OCI-LY1 (cell line): Measurements from ENCODE around the gene HBE1.
"Not testable (repeated sequence)": the region's sequence is repeated elsewhere in the genome, so short reads cannot be mapped to it uniquely, and the experiment has no call there.

Source experiments
- H2AFZ ChIP-seq: fragments of 200-600 bp; sonication (generic), shearing (Covaris generic); 2 replicates; pipeline ENCODE4 v1.6.0; 2014; ENCODE audit warnings: antibody characterized with exemption, mild to moderate bottlenecking, low read length
- H3F3A ChIP-seq: fragments of 200-600 bp; sonication (generic), shearing (Covaris generic); 2 replicates; pipeline ENCODE4 v1.6.0; 2014; ENCODE audit warnings: mild to moderate bottlenecking, antibody characterized with exemption, low read length, moderate library complexity; ENCODE audit not compliant: insufficient read depth
- H3K27ac ChIP-seq: fragments of 200-600 bp; sonication (generic); 2 replicates; pipeline ENCODE4 v1.5.1; 2014; ENCODE audit warnings: low read length, mixed run types, mild to moderate bottlenecking, low read depth; ENCODE audit not compliant: poor library complexity, severe bottlenecking
- H3K27me3 ChIP-seq: fragments of 200-600 bp; sonication (generic); 2 replicates; pipeline ENCODE4 v1.6.0; 2014; ENCODE audit warnings: antibody characterized with exemption, mild to moderate bottlenecking, low read length, moderate library complexity; ENCODE audit not compliant: insufficient read depth
- H3K36me3 ChIP-seq: fragments of 200-600 bp; sonication (generic); 2 replicates; pipeline ENCODE4 v1.6.1; 2014; ENCODE audit warnings: mild to moderate bottlenecking, antibody characterized with exemption, low read length, moderate library complexity, mixed read lengths; ENCODE audit not compliant: insufficient read depth
- H3K4me1 ChIP-seq: fragments of 200-600 bp; sonication (generic); 2 replicates; pipeline ENCODE4 v1.5.1; 2014; ENCODE audit warnings: mild to moderate bottlenecking, low read length, moderate library complexity; ENCODE audit not compliant: insufficient read depth, severe bottlenecking
- H3K4me2 ChIP-seq: fragments of 200-600 bp; sonication (generic), shearing (Covaris generic); 2 replicates; pipeline ENCODE4 v1.6.1; 2014; ENCODE audit warnings: low read length
- H3K4me3 ChIP-seq: fragments of 200-600 bp; sonication (generic); 2 replicates; pipeline ENCODE4 v1.5.1; 2014; ENCODE audit warnings: low read length, low read depth, mild to moderate bottlenecking, mixed read lengths; ENCODE audit not compliant: poor library complexity, severe bottlenecking
- H3K79me2 ChIP-seq: fragments of 200-600 bp; shearing (Covaris generic); 2 replicates; pipeline ENCODE4 v1.6.1; 2016; ENCODE audit warnings: mixed run types, low read length, mixed read lengths; ENCODE audit not compliant: insufficient read depth
- H3K9ac ChIP-seq: fragments of 200-600 bp; sonication (generic), shearing (Covaris generic); 2 replicates; pipeline ENCODE4 v1.6.1; 2014; ENCODE audit warnings: mild to moderate bottlenecking, low read length, mixed read lengths
- H3K9me2 ChIP-seq: fragments of 200-600 bp; sonication (generic), shearing (Covaris generic); 2 replicates; pipeline ENCODE4 v1.6.1; 2014; ENCODE audit warnings: low read depth, mild to moderate bottlenecking, low read length, mixed read lengths
- H3K9me3 ChIP-seq: fragments of 200-600 bp; shearing (Covaris generic); 2 replicates; pipeline ENCODE4 v1.6.1; 2014; ENCODE audit warnings: low read length, mixed read lengths
- H4K20me1 ChIP-seq: fragments of 200-600 bp; sonication (generic), shearing (Covaris generic); 2 replicates; pipeline ENCODE4 v1.6.0; 2016; ENCODE audit warnings: mild to moderate bottlenecking, low read length; ENCODE audit not compliant: insufficient read depth
- EZH2 ChIP-seq: fragments of 200-600 bp; sonication (generic), shearing (Covaris generic); IDR thresholded peaks from 2 replicates; pipeline ENCODE4 v1.8.0; 2017; ENCODE audit warnings: borderline replicate concordance, mixed run types, mild to moderate bottlenecking, antibody characterized with exemption, low read length, moderate library complexity, mixed read lengths
- TF ChIP-seq, protein P1 (sequence below): fragments of 200-600 bp; sonication (generic), shearing (Covaris generic); IDR thresholded peaks from 2 replicates; pipeline ENCODE4 v1.5.1; 2017; ENCODE audit warnings: mild to moderate bottlenecking, antibody characterized with exemption, low read length, moderate library complexity, mixed read lengths

HBE1 gene

DNA sequence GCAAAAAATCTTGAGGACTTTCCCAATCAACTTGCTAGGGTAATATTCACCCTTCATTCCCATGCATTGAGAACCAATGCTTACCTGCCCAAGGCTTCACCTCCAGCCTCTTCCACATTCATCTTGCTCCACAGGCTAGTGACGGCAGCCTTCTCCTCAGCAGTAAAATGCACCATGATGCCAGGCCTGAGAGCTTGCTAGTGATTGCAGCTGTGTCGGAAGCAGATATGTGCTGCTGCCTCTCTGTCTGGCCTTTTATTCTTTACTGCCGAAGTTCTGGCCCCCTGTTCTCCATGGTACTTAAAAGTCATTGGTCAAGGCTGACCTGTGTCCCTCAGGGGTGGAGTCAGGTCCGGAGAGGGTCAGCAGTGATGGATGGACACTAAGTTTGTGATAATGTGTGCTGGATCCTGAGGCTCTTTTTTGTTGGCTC lies at the start of gene HBE1:
Gene HBE1, minus strand, starts transcription at position 231 of the 433 bp plus-strand sequence. Its CDS starts 55 bp downstream, at position 176.
- Histone ChIP-seq H3K27ac (no peak within 1 kb of the TSS), H3K4me1 (no peaks in the 10 kb centered on the region), H2AFZ (no peak within 1 kb of the TSS), H3K9me3 (no peaks in the 10 kb centered on the region), H3K79me2 (no peaks in the 10 kb centered on the region), H3K27me3 (no peaks in the 10 kb centered on the region), H3K4me2 (no peak within 1 kb of the TSS), H3K4me3 (no peak within 1 kb of the TSS), H3K9ac (no peak within 1 kb of the TSS), H3K9me2 (no peaks in the 10 kb centered on the region), H4K20me1 (no peaks in the 10 kb centered on the region), H3F3A (no peaks in the 10 kb centered on the region), H3K36me3 (no peaks in the 10 kb centered on the region)
- TF ChIP-seq, protein P1, sequence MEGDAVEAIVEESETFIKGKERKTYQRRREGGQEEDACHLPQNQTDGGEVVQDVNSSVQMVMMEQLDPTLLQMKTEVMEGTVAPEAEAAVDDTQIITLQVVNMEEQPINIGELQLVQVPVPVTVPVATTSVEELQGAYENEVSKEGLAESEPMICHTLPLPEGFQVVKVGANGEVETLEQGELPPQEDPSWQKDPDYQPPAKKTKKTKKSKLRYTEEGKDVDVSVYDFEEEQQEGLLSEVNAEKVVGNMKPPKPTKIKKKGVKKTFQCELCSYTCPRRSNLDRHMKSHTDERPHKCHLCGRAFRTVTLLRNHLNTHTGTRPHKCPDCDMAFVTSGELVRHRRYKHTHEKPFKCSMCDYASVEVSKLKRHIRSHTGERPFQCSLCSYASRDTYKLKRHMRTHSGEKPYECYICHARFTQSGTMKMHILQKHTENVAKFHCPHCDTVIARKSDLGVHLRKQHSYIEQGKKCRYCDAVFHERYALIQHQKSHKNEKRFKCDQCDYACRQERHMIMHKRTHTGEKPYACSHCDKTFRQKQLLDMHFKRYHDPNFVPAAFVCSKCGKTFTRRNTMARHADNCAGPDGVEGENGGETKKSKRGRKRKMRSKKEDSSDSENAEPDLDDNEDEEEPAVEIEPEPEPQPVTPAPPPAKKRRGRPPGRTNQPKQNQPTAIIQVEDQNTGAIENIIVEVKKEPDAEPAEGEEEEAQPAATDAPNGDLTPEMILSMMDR: no peak
- TF ChIP-seq EZH2: no peak

- Histone ChIP-seq H3K9me2 (no peaks in the 10 kb centered on the region), H3K9me3 (no peaks in the 10 kb centered on the region), H2AFZ (no peak overlapping the region), H3K27me3 (no peaks in the 10 kb centered on the region), H4K20me1 (no peaks in the 10 kb centered on the region), H3K9ac (no peak overlapping the region), H3K27ac (no peak overlapping the region), H3K4me3 (no peak overlapping the region), H3K79me2 (no peaks in the 10 kb centered on the region), H3K4me2 (no peak overlapping the region), H3F3A (no peaks in the 10 kb centered on the region), H3K4me1 (no peaks in the 10 kb centered on the region), H3K36me3 (no peaks in the 10 kb centered on the region)
- TF ChIP-seq, protein P1: no peak
- no peak for TF ChIP-seq EZH2
Observed at GRCh38 chr11:5317292-5317691, 47.5 kb upstream of the HBE1 start.

GRCh38 chr11:5313326-5314023 lies 43.7 kb upstream of the HBE1 start:
- H3K4me3 ChIP-seq, H3K4me1 ChIP-seq, H3K79me2 ChIP-seq, H4K20me1 ChIP-seq, H3K27ac ChIP-seq, H3K36me3 ChIP-seq, H3K9me3 ChIP-seq, H3K9me2 ChIP-seq, H3K27me3 ChIP-seq, H3F3A ChIP-seq, H3K9ac ChIP-seq, H2AFZ ChIP-seq, H3K4me2 ChIP-seq: not testable (repeated sequence)

DNA sequence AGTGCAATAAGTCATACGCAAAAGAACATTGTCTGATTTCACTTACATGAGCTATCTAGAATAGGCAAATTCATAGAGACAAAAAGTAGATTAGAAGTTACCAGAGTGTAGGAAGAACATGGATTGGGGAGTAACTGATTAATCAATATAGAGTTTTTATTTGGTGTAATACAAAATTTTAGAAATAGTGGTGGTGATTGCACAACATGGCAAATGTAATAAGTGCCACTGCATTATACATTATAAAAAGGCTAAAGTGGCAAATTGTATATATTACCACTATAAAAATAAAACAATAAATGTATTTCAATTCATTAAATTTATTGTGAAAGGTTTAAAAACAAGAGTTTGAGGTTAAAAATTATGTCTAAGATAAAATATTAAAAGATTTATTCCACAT lies 40.7 kb upstream of the HBE1 start:
- Histone ChIP-seq H4K20me1 (no peaks in the 10 kb centered on the region), H3K27ac (no peak overlapping the region), H3K4me2 (no peak overlapping the region), H3K79me2 (no peaks in the 10 kb centered on the region), H3F3A (no peaks in the 10 kb centered on the region), H3K9me2 (no peaks in the 10 kb centered on the region), H3K27me3 (no peaks in the 10 kb centered on the region), H2AFZ (no peak overlapping the region), H3K4me1 (no peaks in the 10 kb centered on the region), H3K9ac (no peak overlapping the region), H3K36me3 (no peaks in the 10 kb centered on the region), H3K4me3 (no peak overlapping the region), H3K9me3 (no peaks in the 10 kb centered on the region)
- TF ChIP-seq, protein P1: no peak
